ENCODE measurements around the gene LINC00305.

The LINC00305 gene

DNA sequence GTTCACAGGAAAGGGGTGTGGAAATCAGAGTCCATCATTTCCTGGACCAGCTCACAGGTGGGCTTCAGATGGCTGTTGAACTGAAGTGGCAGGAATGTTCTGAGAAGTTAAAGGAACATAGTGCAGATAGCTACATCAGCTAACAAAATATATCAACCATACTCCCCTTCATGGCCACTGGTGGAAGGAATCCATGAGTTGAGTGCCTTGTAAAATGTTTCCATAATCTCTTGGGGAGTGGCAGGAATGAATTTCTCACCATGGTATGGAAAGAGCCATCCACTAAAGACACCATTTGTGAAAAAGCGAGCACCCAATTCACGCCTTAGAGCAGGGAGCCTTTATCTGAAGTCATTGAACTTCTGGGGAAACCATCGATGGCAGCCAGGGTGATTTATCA is at the start of gene LINC00305:
TSS of gene LINC00305 (minus strand) at position 101 of the 400 bp plus-strand sequence.
- no peaks in the 10 kb centered on the region for H3K4me1 ChIP-seq (ENCODE audit: control insufficient read depth in 1 of 2, insufficient read depth in 2 of 2, low read length in 2 of 2)
- no peaks in the 10 kb centered on the region for H3K36me3 ChIP-seq (ENCODE audit: control insufficient read depth in 1 of 2, insufficient read depth in 2 of 2, low read length in 2 of 2)
- H3K9me3 ChIP-seq (ENCODE audit: control insufficient read depth in 1 of 2, low read length in 2 of 2) = no peaks in the 10 kb centered on the region
- H3K27me3 ChIP-seq (ENCODE audit: low read depth, low read length) = no peaks in the 10 kb centered on the region
- no peak within 1 kb of the TSS for H3K27ac ChIP-seq (ENCODE audit: low read length)
- H3K4me3 ChIP-seq (ENCODE audit: low read depth in 1 of 2, low read length in 2 of 2) = no peak within 1 kb of the TSS

GRCh38 chr18:64191069-64191468 is 42.2 kb upstream of the LINC00305 start:
- Histone ChIP-seq H3K4me1 (ENCODE audit: control insufficient read depth in 1 of 2, insufficient read depth in 2 of 2, low read length in 2 of 2) (no peaks in the 10 kb centered on the region), H3K27me3 (ENCODE audit: low read depth, low read length) (no peaks in the 10 kb centered on the region), H3K9me3 (ENCODE audit: control insufficient read depth in 1 of 2, low read length in 2 of 2) (no peaks in the 10 kb centered on the region)

DNA sequence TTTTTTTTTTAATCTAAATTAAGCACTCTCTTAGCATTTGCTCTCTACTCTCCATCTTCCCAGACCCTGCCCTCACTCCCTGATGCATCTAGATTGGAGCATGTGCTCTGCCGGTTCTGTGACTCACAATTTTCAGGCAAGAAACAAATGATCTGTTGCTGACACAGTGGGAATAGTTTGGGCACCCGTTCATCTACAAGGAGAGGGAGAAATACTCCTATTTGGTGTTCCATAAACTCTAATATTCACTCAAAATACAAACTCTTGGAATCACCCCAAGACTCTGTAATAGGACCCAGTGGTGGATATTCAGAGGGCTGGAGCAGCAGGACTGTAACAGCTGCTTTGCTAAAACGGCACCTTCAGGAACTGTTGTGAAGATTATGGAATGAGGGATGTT is 37.1 kb upstream of the LINC00305 start:
- Histone ChIP-seq H3K27ac (ENCODE audit: low read length) (no peak overlapping the region), H3K36me3 (ENCODE audit: control insufficient read depth in 1 of 2, insufficient read depth in 2 of 2, low read length in 2 of 2) (no peaks in the 10 kb centered on the region), H3K27me3 (ENCODE audit: low read depth, low read length) (no peaks in the 10 kb centered on the region), H3K9me3 (ENCODE audit: control insufficient read depth in 1 of 2, low read length in 2 of 2) (no peaks in the 10 kb centered on the region), H3K4me3 (ENCODE audit: low read depth in 1 of 2, low read length in 2 of 2) (no peak overlapping the region), H3K4me1 (ENCODE audit: control insufficient read depth in 1 of 2, insufficient read depth in 2 of 2, low read length in 2 of 2) (no peaks in the 10 kb centered on the region)

More at GRCh38 chr18:64191069-64191468, 42.2 kb upstream of the LINC00305 start:
- Histone ChIP-seq H3K36me3 (ENCODE audit: control insufficient read depth in 1 of 2, insufficient read depth in 2 of 2, low read length in 2 of 2) (no peaks in the 10 kb centered on the region), H3K27ac (ENCODE audit: low read length) (no peak overlapping the region), H3K4me3 (ENCODE audit: low read depth in 1 of 2, low read length in 2 of 2) (no peak overlapping the region)

DNA sequence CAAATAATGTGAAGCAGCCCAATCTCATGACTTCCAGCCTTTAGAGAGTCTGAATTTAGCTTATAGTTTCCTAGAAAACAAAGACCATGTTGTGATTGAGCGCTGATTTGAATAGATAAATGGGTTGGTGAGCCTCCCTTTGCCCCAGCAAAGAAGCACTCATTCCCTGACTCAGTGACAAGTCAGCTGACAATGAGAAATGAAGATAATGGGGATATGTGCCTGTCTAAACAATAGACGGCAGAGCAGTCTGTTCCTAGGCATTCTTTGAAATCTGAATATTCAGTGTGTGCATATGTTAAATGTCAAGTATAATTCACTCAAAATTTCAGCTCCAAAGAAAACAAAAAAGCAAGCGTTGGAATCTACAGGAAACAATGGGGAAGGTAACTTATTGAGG is 34.8 kb upstream of the LINC00305 start:
- Histone ChIP-seq H3K4me1 (ENCODE audit: control insufficient read depth in 1 of 2, insufficient read depth in 2 of 2, low read length in 2 of 2) (no peaks in the 10 kb centered on the region), H3K36me3 (ENCODE audit: control insufficient read depth in 1 of 2, insufficient read depth in 2 of 2, low read length in 2 of 2) (no peaks in the 10 kb centered on the region), H3K27me3 (ENCODE audit: low read depth, low read length) (no peaks in the 10 kb centered on the region), H3K27ac (ENCODE audit: low read length) (no peak overlapping the region), H3K4me3 (ENCODE audit: low read depth in 1 of 2, low read length in 2 of 2) (no peak overlapping the region), H3K9me3 (ENCODE audit: control insufficient read depth in 1 of 2, low read length in 2 of 2) (no peaks in the 10 kb centered on the region)

- no peak overlapping the region for H3K4me3 ChIP-seq (ENCODE audit: low read depth in 1 of 2, low read length in 2 of 2)
- H3K4me1 ChIP-seq (ENCODE audit: control insufficient read depth in 1 of 2, insufficient read depth in 2 of 2, low read length in 2 of 2) = no peaks in the 10 kb centered on the region
- no peak overlapping the region for H3K27ac ChIP-seq (ENCODE audit: low read length)
- H3K27me3 ChIP-seq (ENCODE audit: low read depth, low read length) = no peaks in the 10 kb centered on the region
- no peaks in the 10 kb centered on the region for H3K9me3 ChIP-seq (ENCODE audit: control insufficient read depth in 1 of 2, low read length in 2 of 2)
- no peaks in the 10 kb centered on the region for H3K36me3 ChIP-seq (ENCODE audit: control insufficient read depth in 1 of 2, insufficient read depth in 2 of 2, low read length in 2 of 2)
These were observed 31.7 kb upstream of the LINC00305 start for GRCh38 chr18:64180617-64181016.

GRCh38 chr18:64180171-64180570 is 31.3 kb upstream of the LINC00305 start:
- Histone ChIP-seq H3K36me3 (ENCODE audit: control insufficient read depth in 1 of 2, insufficient read depth in 2 of 2, low read length in 2 of 2) (no peaks in the 10 kb centered on the region), H3K4me1 (ENCODE audit: control insufficient read depth in 1 of 2, insufficient read depth in 2 of 2, low read length in 2 of 2) (no peaks in the 10 kb centered on the region), H3K27me3 (ENCODE audit: low read depth, low read length) (no peaks in the 10 kb centered on the region), H3K27ac (ENCODE audit: low read length) (no peak overlapping the region), H3K4me3 (ENCODE audit: low read depth in 1 of 2, low read length in 2 of 2) (no peak overlapping the region), H3K9me3 (ENCODE audit: control insufficient read depth in 1 of 2, low read length in 2 of 2) (no peaks in the 10 kb centered on the region)

DNA sequence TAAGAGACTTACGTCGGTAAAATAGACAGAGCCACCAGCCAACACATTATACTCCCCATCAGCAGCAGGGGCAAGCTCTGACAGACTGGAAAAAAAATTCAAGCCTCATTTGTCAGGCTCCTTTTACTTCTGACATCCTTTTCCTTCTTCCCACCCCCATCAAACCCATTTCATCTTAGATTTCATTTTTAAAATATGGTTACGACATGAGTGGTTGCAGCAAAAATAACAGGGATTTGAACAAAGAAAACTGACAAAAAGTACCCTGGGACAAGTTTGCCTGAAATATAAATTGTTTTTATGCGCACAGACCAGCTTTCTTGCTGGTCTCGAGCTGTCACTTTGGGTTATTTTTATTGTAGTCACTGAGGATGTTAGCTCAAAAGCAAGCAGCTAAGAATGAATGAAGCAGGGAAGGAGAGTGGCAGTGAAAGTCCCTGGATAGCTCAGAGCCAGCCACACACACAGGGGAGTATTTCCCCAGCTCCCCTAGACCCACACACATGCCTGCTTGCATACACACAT is 30.7 kb upstream of the LINC00305 start:
- H3K27me3 ChIP-seq (ENCODE audit: low read depth, low read length) = no peaks in the 10 kb centered on the region
- no peaks in the 10 kb centered on the region for H3K36me3 ChIP-seq (ENCODE audit: control insufficient read depth in 1 of 2, insufficient read depth in 2 of 2, low read length in 2 of 2)
- no peak overlapping the region for H3K27ac ChIP-seq (ENCODE audit: low read length)

DNA sequence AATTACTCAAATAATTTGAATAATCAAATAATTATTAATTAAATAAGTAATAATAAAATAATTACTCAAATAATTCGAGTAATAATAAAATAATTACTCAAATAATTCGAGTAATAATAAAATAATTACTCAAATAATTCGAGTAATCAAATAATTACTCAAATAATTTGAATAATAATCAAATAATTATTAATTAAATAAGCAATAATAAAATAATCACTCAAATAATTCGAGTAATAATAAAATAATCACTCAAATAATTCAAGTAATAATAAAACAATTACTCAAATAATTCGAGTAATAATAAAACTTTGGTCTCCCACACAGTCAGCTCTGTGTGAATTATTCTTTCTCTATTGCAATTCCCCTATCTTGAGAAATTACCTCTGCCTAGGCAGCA is 30.0 kb upstream of the LINC00305 start:
- H3K4me3 ChIP-seq (ENCODE audit: low read depth in 1 of 2, low read length in 2 of 2) = no peak overlapping the region
- no peaks in the 10 kb centered on the region for H3K9me3 ChIP-seq (ENCODE audit: control insufficient read depth in 1 of 2, low read length in 2 of 2)
- H3K4me1 ChIP-seq (ENCODE audit: control insufficient read depth in 1 of 2, insufficient read depth in 2 of 2, low read length in 2 of 2) = no peaks in the 10 kb centered on the region
- no peaks in the 10 kb centered on the region for H3K27me3 ChIP-seq (ENCODE audit: low read depth, low read length)
- no peaks in the 10 kb centered on the region for H3K36me3 ChIP-seq (ENCODE audit: control insufficient read depth in 1 of 2, insufficient read depth in 2 of 2, low read length in 2 of 2)
- no peak overlapping the region for H3K27ac ChIP-seq (ENCODE audit: low read length)

More for the DNA sequence above, 30.7 kb upstream of the LINC00305 start:
- Histone ChIP-seq H3K9me3 (ENCODE audit: control insufficient read depth in 1 of 2, low read length in 2 of 2) (no peaks in the 10 kb centered on the region), H3K4me1 (ENCODE audit: control insufficient read depth in 1 of 2, insufficient read depth in 2 of 2, low read length in 2 of 2) (no peaks in the 10 kb centered on the region), H3K4me3 (ENCODE audit: low read depth in 1 of 2, low read length in 2 of 2) (no peak overlapping the region)

DNA sequence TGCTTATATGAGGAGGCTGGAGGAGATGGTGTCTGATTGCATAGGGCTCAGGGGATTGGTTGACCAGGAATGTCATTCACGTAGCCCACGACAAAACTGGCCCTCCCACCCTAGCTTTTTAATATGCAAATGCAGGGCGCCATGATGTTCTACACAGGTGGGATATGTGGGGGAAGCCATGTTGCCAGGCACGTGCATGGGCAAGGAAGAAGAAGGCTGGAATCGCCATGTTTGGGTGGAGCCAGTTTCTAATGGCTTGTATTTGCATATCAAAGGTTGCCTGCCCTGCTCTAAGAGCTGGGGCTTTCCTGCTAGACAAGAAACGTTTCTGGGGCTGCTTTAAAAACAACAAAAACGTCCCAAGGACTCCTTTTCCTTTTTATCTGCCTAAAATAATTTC is 26.5 kb upstream of the LINC00305 start:
- Histone ChIP-seq H3K9me3 (ENCODE audit: control insufficient read depth in 1 of 2, low read length in 2 of 2) (peaks cover 0 to 3% of the 10 kb centered on the region in 2 donors), H3K27ac (ENCODE audit: low read length) (no peak overlapping the region), H3K4me3 (ENCODE audit: low read depth in 1 of 2, low read length in 2 of 2) (no peak overlapping the region), H3K27me3 (ENCODE audit: low read depth, low read length) (no peaks in the 10 kb centered on the region), H3K36me3 (ENCODE audit: control insufficient read depth in 1 of 2, insufficient read depth in 2 of 2, low read length in 2 of 2) (no peaks in the 10 kb centered on the region), H3K4me1 (ENCODE audit: control insufficient read depth in 1 of 2, insufficient read depth in 2 of 2, low read length in 2 of 2) (no peaks in the 10 kb centered on the region)

- Histone ChIP-seq H3K4me1 (ENCODE audit: control insufficient read depth in 1 of 2, insufficient read depth in 2 of 2, low read length in 2 of 2) (no peaks in the 10 kb centered on the region), H3K9me3 (ENCODE audit: control insufficient read depth in 1 of 2, low read length in 2 of 2) (peaks cover 0 to 3% of the 10 kb centered on the region in 2 donors)
These were observed 22.7 kb upstream of the LINC00305 start for GRCh38 chr18:64171576-64171975.

GRCh38 chr18:64167408-64167925 is 18.6 kb upstream of the LINC00305 start:
- Histone ChIP-seq H3K9me3 (ENCODE audit: control insufficient read depth in 1 of 2, low read length in 2 of 2) (peaks cover 0 to 3% of the 10 kb centered on the region in 2 donors), H3K4me1 (ENCODE audit: control insufficient read depth in 1 of 2, insufficient read depth in 2 of 2, low read length in 2 of 2) (no peaks in the 10 kb centered on the region), H3K27ac (ENCODE audit: low read length) (no peak overlapping the region), H3K4me3 (ENCODE audit: low read depth in 1 of 2, low read length in 2 of 2) (no peak overlapping the region), H3K36me3 (ENCODE audit: control insufficient read depth in 1 of 2, insufficient read depth in 2 of 2, low read length in 2 of 2) (no peaks in the 10 kb centered on the region), H3K27me3 (ENCODE audit: low read depth, low read length) (no peaks in the 10 kb centered on the region)

More at GRCh38 chr18:64171576-64171975, 22.7 kb upstream of the LINC00305 start:
- H3K4me3 ChIP-seq (ENCODE audit: low read depth in 1 of 2, low read length in 2 of 2) = no peak overlapping the region
- H3K36me3 ChIP-seq (ENCODE audit: control insufficient read depth in 1 of 2, insufficient read depth in 2 of 2, low read length in 2 of 2) = no peaks in the 10 kb centered on the region
- H3K27me3 ChIP-seq (ENCODE audit: low read depth, low read length) = no peaks in the 10 kb centered on the region
- H3K27ac ChIP-seq (ENCODE audit: low read length) = no peak overlapping the region

DNA sequence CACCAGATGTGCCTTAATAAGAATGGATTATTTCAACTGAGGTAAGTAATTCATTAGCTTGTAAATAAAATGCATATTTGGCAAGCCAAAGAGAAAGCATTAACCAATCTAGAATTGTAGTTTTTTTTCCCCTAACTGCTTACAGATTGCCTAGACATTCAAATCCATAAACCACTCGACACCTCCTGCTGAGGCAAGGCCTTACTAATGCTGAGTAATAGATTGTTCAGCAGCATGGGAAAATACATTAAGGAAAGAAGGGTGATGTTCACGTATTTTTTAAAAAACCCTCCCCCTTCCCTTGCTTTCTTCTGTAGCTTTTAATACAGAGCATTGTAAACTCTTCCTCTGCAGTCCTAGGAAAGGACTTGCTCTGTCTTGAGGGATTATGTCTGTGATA is 17.0 kb upstream of the LINC00305 start:
- Histone ChIP-seq H3K27me3 (ENCODE audit: low read depth, low read length) (no peaks in the 10 kb centered on the region), H3K4me1 (ENCODE audit: control insufficient read depth in 1 of 2, insufficient read depth in 2 of 2, low read length in 2 of 2) (no peaks in the 10 kb centered on the region), H3K9me3 (ENCODE audit: control insufficient read depth in 1 of 2, low read length in 2 of 2) (no peaks in the 10 kb centered on the region), H3K36me3 (ENCODE audit: control insufficient read depth in 1 of 2, insufficient read depth in 2 of 2, low read length in 2 of 2) (no peaks in the 10 kb centered on the region), H3K4me3 (ENCODE audit: low read depth in 1 of 2, low read length in 2 of 2) (no peak overlapping the region), H3K27ac (ENCODE audit: low read length) (no peak overlapping the region)
